GM19463 (cell line): ENCODE results near the gene TYW1.
"Not testable (repeated sequence)": the region's sequence is repeated elsewhere in the genome, so short reads cannot be mapped to it uniquely, and the experiment has no call there.

Experiments
- ATAC-seq: cut with Tn5 transposase; IDR thresholded peaks from one replicate; pipeline ENCODE4 v1.9.1; 2021; ENCODE audit warnings: mild to moderate bottlenecking, moderate library complexity; ENCODE audit not compliant: unreplicated experiment

TYW1 gene

GRCh38 chr7:67184912-67185659 is 188.5 kb downstream of the TYW1 start:
- not testable (repeated sequence) for ATAC-seq

- ATAC-seq: not testable (repeated sequence)
Measured at GRCh38 chr7:67185660-67186129, 189.1 kb downstream of the TYW1 start.

- not testable (repeated sequence) for ATAC-seq
Measured at GRCh38 chr7:67189160-67189559, 192.5 kb downstream of the TYW1 start.

GRCh38 chr7:67189801-67190465 is 193.3 kb downstream of the TYW1 start:
- not testable (repeated sequence) for ATAC-seq

GRCh38 chr7:67191002-67191720 is 194.5 kb downstream of the TYW1 start:
- ATAC-seq: not testable (repeated sequence)

GRCh38 chr7:67192123-67192702 is 195.6 kb downstream of the TYW1 start:
- not testable (repeated sequence) for ATAC-seq

- not testable (repeated sequence) for ATAC-seq
Measured at GRCh38 chr7:67192889-67193613, 196.4 kb downstream of the TYW1 start.

GRCh38 chr7:67196176-67196575 is 199.5 kb downstream of the TYW1 start:
- ATAC-seq: not testable (repeated sequence)

- ATAC-seq: not testable (repeated sequence)
Measured at GRCh38 chr7:67198865-67199526, 202.4 kb downstream of the TYW1 start.

- not testable (repeated sequence) for ATAC-seq
Measured at GRCh38 chr7:67205772-67206171, 209.1 kb downstream of the TYW1 start.

GRCh38 chr7:67206452-67206851 is 209.8 kb downstream of the TYW1 start:
- no peak for ATAC-seq

GRCh38 chr7:67208656-67209055 is 212.0 kb downstream of the TYW1 start:
- ATAC-seq: not testable (repeated sequence)

- ATAC-seq: no peak
Measured at GRCh38 chr7:67209256-67209655, 212.6 kb downstream of the TYW1 start.

- no peak for ATAC-seq
Measured at GRCh38 chr7:67210567-67210966, 213.9 kb downstream of the TYW1 start.

GRCh38 chr7:67211650-67212330 is 215.2 kb downstream of the TYW1 start:
- not testable (repeated sequence) for ATAC-seq

GRCh38 chr7:67213038-67213437 is 216.4 kb downstream of the TYW1 start:
- ATAC-seq: not testable (repeated sequence)

- not testable (repeated sequence) for ATAC-seq
Measured at GRCh38 chr7:67223551-67223950, 226.9 kb downstream of the TYW1 start.

- ATAC-seq: not testable (repeated sequence)
Measured at GRCh38 chr7:67226340-67226907, 229.8 kb downstream of the TYW1 start.

GRCh38 chr7:67226967-67227366 is 230.3 kb downstream of the TYW1 start:
- ATAC-seq: not testable (repeated sequence)
